SK-N-SH (cell line): ENCODE results near the gene ETF1. TPM values are rescaled to one million over a fixed set of nuclear protein-coding genes. Genes with fewer than 3 reads are reported as not detected.

Experiments used
- CTCF ChIA-PET: fragments of 300-600, 350-600 bp; formaldehyde crosslinking; extraction: SDS; loops from one replicate; lab custom pipeline; 2021; lab: Yijun Ruan, JAX
- POLR2A ChIA-PET: fragments of 350-600 bp; sonication (Branson Sonifier 250); formaldehyde crosslinking; extraction: SDS; loops from one replicate; lab custom pipeline; 2020; ENCODE audit warnings: antibody characterized with exemption, inconsistent platforms; lab: Yijun Ruan, JAX
- DNase-seq: peaks from one replicate; pipeline ENCODE4 v3.0.0; 2012
- H2AFZ ChIP-seq: fragments of 200-600 bp; sonication (generic); 2 replicates; pipeline ENCODE4 v1.8.1; 2016; ENCODE audit warnings: antibody characterized with exemption, mild to moderate bottlenecking, low read depth
- H3F3A ChIP-seq: fragments of 200-600 bp; sonication (generic); replicated peaks from 2 replicates; pipeline ENCODE3; 2016; ENCODE audit warnings: antibody characterized with exemption, mild to moderate bottlenecking; ENCODE audit not compliant: insufficient read depth
- H3K27ac ChIP-seq, 2 experiments: fragments of 200-500 bp in 1 of 2; fragments of 200-600 bp in 1 of 2; sonication (Bioruptor generic) in 1 of 2; sonication (generic), shearing (Covaris generic) in 1 of 2; 2 replicates each; pipeline versions ENCODE4 v1.5.1 to v1.6.1; 2014 to 2016; ENCODE audit warnings: low read depth in 2 of 2, inconsistent platforms in 1 of 2, low read length in 1 of 2, mild to moderate bottlenecking in 1 of 2, mixed read lengths in 1 of 2
- H3K27me3 ChIP-seq: fragments of 200-600 bp; sonication (generic), shearing (Covaris generic); 2 replicates; pipeline ENCODE4 v1.6.1; 2016; ENCODE audit warnings: mixed run types; ENCODE audit not compliant: insufficient read depth
- H3K36me3 ChIP-seq, 2 experiments: fragments of 200-500 bp in 1 of 2; fragments of 200-600 bp in 1 of 2; sonication (Bioruptor generic) in 1 of 2; sonication (generic) in 1 of 2; replicated peaks in 1 of 2; 2 replicates each; pipeline versions ENCODE3 to v1.5.1; 2014 to 2016; ENCODE audit warnings: low read length in 1 of 2, mild to moderate bottlenecking in 1 of 2; ENCODE audit not compliant: insufficient read depth in 2 of 2, control insufficient read depth in 1 of 2
- H3K4me1 ChIP-seq, 2 experiments: fragments of 200-500 bp in 1 of 2; fragments of 200-600 bp in 1 of 2; sonication (Bioruptor generic) in 1 of 2; sonication (generic), shearing (Covaris generic) in 1 of 2; 2 replicates each; pipeline versions ENCODE4 v1.5.1 to v1.6.1; 2014 to 2016; ENCODE audit warnings: low read depth in 1 of 2, low read length in 1 of 2, mixed run types in 1 of 2; ENCODE audit not compliant: insufficient read depth in 2 of 2, control insufficient read depth in 1 of 2
- H3K4me2 ChIP-seq: fragments of 200-600 bp; sonication (generic), shearing (Covaris generic); 2 replicates; pipeline ENCODE4 v1.6.1; 2017; ENCODE audit warnings: mixed run types
- H3K4me3 ChIP-seq, 2 experiments: fragments of 200-500 bp in 1 of 2; fragments of 200-600 bp in 1 of 2; sonication (Bioruptor generic) in 1 of 2; sonication (generic), shearing (Covaris generic) in 1 of 2; 2 replicates each; pipeline versions ENCODE4 v1.5.1 to v1.8.1; 2014 to 2016; ENCODE audit warnings: low read depth in 2 of 2, inconsistent platforms in 1 of 2, low read length in 1 of 2, mild to moderate bottlenecking in 1 of 2, mixed read lengths in 1 of 2, moderate library complexity in 1 of 2
- H3K79me2 ChIP-seq: fragments of 200-600 bp; sonication (generic); 2 replicates; pipeline ENCODE4 v1.8.1; 2017; ENCODE audit warnings: mild to moderate bottlenecking; ENCODE audit not compliant: insufficient read depth
- H3K9ac ChIP-seq: fragments of 200-600 bp; sonication (generic); 2 replicates; pipeline ENCODE4 v1.6.1; 2017; ENCODE audit warnings: mixed run types
- H3K9me2 ChIP-seq: fragments of 200-600 bp; sonication (generic); 2 replicates; pipeline ENCODE4 v1.6.1; 2017; ENCODE audit warnings: mixed run types
- H3K9me3 ChIP-seq: fragments of 200-600 bp; sonication (generic); 2 replicates; pipeline ENCODE4 v1.6.1; 2017; ENCODE audit warnings: mixed run types, mild to moderate bottlenecking, moderate library complexity
- H4K20me1 ChIP-seq: fragments of 200-600 bp; sonication (generic); 2 replicates; pipeline ENCODE4 v1.6.1; 2017; ENCODE audit warnings: mild to moderate bottlenecking, mixed run types; ENCODE audit not compliant: insufficient read depth
- FOXJ3 ChIP-seq: sonication (generic); formaldehyde crosslinking; IDR thresholded peaks from 2 replicates; pipeline ENCODE4 v1.5.1; 2020; ENCODE audit warnings: mild to moderate bottlenecking, missing genetic modification reagents
- GABPA ChIP-seq: IDR thresholded peaks from 2 replicates; pipeline ENCODE4 v1.4.0; 2012; ENCODE audit warnings: low read depth, mild to moderate bottlenecking
- MXI1 ChIP-seq: IDR thresholded peaks from 2 replicates; pipeline ENCODE4 v1.6.1; 2012; ENCODE audit warnings: mild to moderate bottlenecking, low read depth, low read length, improper control_type of control experiment
- NFIC ChIP-seq: IDR thresholded peaks from 2 replicates; pipeline ENCODE4 v1.4.0; 2012; ENCODE audit warnings: borderline replicate concordance
- NRF1 ChIP-seq: IDR thresholded peaks from 2 replicates; pipeline ENCODE4 v1.6.1; 2012; ENCODE audit warnings: low read depth, mild to moderate bottlenecking, low read length
- RCOR1 ChIP-seq: fragments of 150-350 bp; IDR thresholded peaks from 2 replicates; pipeline ENCODE4 v1.6.1; 2017; ENCODE audit warnings: antibody characterized with exemption, low read length
- SMC3 ChIP-seq: IDR thresholded peaks from 2 replicates; pipeline ENCODE4 v1.6.1; 2012; ENCODE audit warnings: low read depth, low read length, improper control_type of control experiment
- YY1 ChIP-seq: IDR thresholded peaks from 2 replicates; pipeline ENCODE4 v1.4.0; 2012; ENCODE audit warnings: low read depth, mild to moderate bottlenecking
- WGBS: methylation state at CpG from one replicate; pipeline ENCODE4 v1.1.6; 2017; ENCODE audit warnings: low lambda C conversion rate; 5-methylcytosine and 5-hydroxymethylcytosine counted together
- polyA plus RNA-seq, 3 experiments: library from polyadenylated mRNA; depleted of rRNA; stranded (reverse); fragments of >200 nt; gene quantifications; 2 replicates each; pipeline ENCODE4 v1.2.3, GENCODE V29; 2012
- TF ChIP-seq, protein P1 (sequence below): IDR thresholded peaks from 2 replicates; pipeline ENCODE4 v1.4.0; 2012; ENCODE audit warnings: low read depth, borderline replicate concordance
- TF ChIP-seq, protein P2 (sequence below): IDR thresholded peaks from 2 replicates; pipeline ENCODE4 v1.6.1; 2012; ENCODE audit warnings: mild to moderate bottlenecking, low read depth, low read length, moderate library complexity
- TF ChIP-seq, protein P3 (sequence below): fragments of 150-350 bp; IDR thresholded peaks from 2 replicates; pipeline ENCODE4 v1.6.1; 2016; ENCODE audit warnings: mild to moderate bottlenecking, low read depth, low read length
- TF ChIP-seq, protein P4 (sequence below): IDR thresholded peaks from 2 replicates; pipeline ENCODE4 v1.4.0; 2012; ENCODE audit warnings: low read depth, borderline replicate concordance
- TF ChIP-seq, protein P5 (sequence below): IDR thresholded peaks from 2 replicates; pipeline ENCODE4 v1.4.0; 2012; ENCODE audit warnings: low read depth
- TF ChIP-seq, protein P6 (sequence below): fragments of 200-600 bp; sonication (generic); IDR thresholded peaks from 2 replicates; pipeline ENCODE4 v1.6.1; 2017; ENCODE audit warnings: antibody characterized with exemption, mild to moderate bottlenecking, moderate library complexity

ETF1 gene
- polyA plus RNA-seq, 1 of the 3 experiments (the other 2 are of a cell fraction): 36.7 TPM

DNA sequence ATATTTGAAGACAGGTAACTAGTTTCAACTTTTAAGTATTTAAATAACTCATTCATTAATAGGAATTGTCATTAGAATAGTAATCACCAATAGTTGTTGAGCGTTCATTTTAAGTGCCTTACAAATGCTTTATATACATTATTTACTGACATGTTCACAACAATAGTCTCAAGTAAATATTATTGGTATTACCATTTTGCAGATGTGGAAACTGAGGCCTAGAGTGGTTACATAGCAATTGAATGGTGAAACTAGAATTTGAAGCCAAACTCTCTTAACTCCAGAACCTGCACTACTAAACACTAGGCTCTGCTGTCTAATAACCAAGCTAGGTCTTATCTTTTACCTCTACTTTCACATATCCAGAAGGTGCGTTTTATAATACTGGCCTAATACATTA, 37.0 kb upstream of the ETF1 start (continued):
- TF ChIP-seq, protein P1, sequence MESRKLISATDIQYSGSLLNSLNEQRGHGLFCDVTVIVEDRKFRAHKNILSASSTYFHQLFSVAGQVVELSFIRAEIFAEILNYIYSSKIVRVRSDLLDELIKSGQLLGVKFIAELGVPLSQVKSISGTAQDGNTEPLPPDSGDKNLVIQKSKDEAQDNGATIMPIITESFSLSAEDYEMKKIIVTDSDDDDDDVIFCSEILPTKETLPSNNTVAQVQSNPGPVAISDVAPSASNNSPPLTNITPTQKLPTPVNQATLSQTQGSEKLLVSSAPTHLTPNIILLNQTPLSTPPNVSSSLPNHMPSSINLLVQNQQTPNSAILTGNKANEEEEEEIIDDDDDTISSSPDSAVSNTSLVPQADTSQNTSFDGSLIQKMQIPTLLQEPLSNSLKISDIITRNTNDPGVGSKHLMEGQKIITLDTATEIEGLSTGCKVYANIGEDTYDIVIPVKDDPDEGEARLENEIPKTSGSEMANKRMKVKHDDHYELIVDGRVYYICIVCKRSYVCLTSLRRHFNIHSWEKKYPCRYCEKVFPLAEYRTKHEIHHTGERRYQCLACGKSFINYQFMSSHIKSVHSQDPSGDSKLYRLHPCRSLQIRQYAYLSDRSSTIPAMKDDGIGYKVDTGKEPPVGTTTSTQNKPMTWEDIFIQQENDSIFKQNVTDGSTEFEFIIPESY: no peak
- TF ChIP-seq GABPA: no peak

DNA sequence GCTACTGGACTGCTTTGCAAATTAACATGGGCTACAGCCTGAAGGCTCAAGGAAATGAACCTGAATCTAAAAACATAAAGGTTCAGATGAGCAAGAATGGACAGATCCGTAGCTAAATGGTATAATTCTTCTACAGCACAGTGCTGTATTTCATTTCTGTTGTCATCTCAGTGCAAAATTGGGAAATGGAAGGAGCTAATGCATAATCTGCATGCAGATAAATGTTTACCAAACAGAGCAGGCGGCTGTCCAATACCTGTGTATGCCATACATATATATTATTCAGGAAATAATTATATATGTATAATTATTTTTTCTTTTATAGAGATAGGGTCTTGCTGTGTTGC, 36.5 kb upstream of the ETF1 start:
- no peaks in the 10 kb centered on the region for H3K9me3 ChIP-seq
- ChIA-PET CTCF (interaction anchor here (0.6 to 4.2 kb wide), 44 partner anchors 9 to 762 kb away, joined by 3 to 46 read pairs (median 4); partner anchors contain the start of genes CTNNA1, MATR3 and PAIP2), POLR2A (interaction anchor here (0.6 kb wide), 1 partner anchor 32 kb away, joined by 3 read pairs; no protein-coding TSS in a partner anchor)
- no peak overlapping the region for H3K9ac ChIP-seq
- H3K36me3 ChIP-seq: no peaks in the 10 kb centered on the region
- TF ChIP-seq, protein P2, sequence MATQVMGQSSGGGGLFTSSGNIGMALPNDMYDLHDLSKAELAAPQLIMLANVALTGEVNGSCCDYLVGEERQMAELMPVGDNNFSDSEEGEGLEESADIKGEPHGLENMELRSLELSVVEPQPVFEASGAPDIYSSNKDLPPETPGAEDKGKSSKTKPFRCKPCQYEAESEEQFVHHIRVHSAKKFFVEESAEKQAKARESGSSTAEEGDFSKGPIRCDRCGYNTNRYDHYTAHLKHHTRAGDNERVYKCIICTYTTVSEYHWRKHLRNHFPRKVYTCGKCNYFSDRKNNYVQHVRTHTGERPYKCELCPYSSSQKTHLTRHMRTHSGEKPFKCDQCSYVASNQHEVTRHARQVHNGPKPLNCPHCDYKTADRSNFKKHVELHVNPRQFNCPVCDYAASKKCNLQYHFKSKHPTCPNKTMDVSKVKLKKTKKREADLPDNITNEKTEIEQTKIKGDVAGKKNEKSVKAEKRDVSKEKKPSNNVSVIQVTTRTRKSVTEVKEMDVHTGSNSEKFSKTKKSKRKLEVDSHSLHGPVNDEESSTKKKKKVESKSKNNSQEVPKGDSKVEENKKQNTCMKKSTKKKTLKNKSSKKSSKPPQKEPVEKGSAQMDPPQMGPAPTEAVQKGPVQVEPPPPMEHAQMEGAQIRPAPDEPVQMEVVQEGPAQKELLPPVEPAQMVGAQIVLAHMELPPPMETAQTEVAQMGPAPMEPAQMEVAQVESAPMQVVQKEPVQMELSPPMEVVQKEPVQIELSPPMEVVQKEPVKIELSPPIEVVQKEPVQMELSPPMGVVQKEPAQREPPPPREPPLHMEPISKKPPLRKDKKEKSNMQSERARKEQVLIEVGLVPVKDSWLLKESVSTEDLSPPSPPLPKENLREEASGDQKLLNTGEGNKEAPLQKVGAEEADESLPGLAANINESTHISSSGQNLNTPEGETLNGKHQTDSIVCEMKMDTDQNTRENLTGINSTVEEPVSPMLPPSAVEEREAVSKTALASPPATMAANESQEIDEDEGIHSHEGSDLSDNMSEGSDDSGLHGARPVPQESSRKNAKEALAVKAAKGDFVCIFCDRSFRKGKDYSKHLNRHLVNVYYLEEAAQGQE: no peak
- TF ChIP-seq YY1 (no peak), MXI1 (no peak), NRF1 (no peak), NFIC (no peak), SMC3 (no peak), GABPA (no peak), FOXJ3 (no peak), RCOR1 (no peak)
- TF ChIP-seq, protein P3, sequence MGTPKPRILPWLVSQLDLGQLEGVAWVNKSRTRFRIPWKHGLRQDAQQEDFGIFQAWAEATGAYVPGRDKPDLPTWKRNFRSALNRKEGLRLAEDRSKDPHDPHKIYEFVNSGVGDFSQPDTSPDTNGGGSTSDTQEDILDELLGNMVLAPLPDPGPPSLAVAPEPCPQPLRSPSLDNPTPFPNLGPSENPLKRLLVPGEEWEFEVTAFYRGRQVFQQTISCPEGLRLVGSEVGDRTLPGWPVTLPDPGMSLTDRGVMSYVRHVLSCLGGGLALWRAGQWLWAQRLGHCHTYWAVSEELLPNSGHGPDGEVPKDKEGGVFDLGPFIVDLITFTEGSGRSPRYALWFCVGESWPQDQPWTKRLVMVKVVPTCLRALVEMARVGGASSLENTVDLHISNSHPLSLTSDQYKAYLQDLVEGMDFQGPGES: no peak
- TF ChIP-seq, protein P4, sequence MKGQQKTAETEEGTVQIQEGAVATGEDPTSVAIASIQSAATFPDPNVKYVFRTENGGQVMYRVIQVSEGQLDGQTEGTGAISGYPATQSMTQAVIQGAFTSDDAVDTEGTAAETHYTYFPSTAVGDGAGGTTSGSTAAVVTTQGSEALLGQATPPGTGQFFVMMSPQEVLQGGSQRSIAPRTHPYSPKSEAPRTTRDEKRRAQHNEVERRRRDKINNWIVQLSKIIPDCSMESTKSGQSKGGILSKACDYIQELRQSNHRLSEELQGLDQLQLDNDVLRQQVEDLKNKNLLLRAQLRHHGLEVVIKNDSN: no peak
- TF ChIP-seq, protein P5, sequence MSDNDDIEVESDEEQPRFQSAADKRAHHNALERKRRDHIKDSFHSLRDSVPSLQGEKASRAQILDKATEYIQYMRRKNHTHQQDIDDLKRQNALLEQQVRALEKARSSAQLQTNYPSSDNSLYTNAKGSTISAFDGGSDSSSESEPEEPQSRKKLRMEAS: no peak
- TF ChIP-seq, protein P1: no peak
- TF ChIP-seq, protein P6, sequence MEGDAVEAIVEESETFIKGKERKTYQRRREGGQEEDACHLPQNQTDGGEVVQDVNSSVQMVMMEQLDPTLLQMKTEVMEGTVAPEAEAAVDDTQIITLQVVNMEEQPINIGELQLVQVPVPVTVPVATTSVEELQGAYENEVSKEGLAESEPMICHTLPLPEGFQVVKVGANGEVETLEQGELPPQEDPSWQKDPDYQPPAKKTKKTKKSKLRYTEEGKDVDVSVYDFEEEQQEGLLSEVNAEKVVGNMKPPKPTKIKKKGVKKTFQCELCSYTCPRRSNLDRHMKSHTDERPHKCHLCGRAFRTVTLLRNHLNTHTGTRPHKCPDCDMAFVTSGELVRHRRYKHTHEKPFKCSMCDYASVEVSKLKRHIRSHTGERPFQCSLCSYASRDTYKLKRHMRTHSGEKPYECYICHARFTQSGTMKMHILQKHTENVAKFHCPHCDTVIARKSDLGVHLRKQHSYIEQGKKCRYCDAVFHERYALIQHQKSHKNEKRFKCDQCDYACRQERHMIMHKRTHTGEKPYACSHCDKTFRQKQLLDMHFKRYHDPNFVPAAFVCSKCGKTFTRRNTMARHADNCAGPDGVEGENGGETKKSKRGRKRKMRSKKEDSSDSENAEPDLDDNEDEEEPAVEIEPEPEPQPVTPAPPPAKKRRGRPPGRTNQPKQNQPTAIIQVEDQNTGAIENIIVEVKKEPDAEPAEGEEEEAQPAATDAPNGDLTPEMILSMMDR: no peak
- DNase-seq: no peak
- WGBS: 36% methylated on average over 2 of the region's 2 CpGs
- no peak overlapping the region for H3K4me2 ChIP-seq
- no peak overlapping the region; a peak in 1 of 4 replicates for H3K4me3 ChIP-seq
- no peaks in the 10 kb centered on the region; a peak in 1 of 4 replicates for H3K4me1 ChIP-seq
- H3K27me3 ChIP-seq: no peaks in the 10 kb centered on the region
- H4K20me1 ChIP-seq: no peaks in the 10 kb centered on the region
- no peak overlapping the region for H2AFZ ChIP-seq
- no peak overlapping the region for H3K27ac ChIP-seq
- peaks cover 7% of the 10 kb centered on the region for H3K79me2 ChIP-seq
- H3F3A ChIP-seq: peaks cover 15% of the 10 kb centered on the region
- H3K9me2 ChIP-seq: no peaks in the 10 kb centered on the region
